ENCODE data around the gene GSG1. TPM values are rescaled to one million over a fixed set of nuclear protein-coding genes. Genes with fewer than 3 reads are reported as not detected.

The GSG1 gene
- total and polyA plus RNA-seq, 8 donors = not detected

- intact Hi-C loops (cut with DNase I; ENCODE audit: low total_unique reads) = no loop called here
- no peaks in the 10 kb centered on the region for H3K9me3 ChIP-seq
- TF ChIP-seq POLR2AphosphoS5 (IDR thresholded peaks at IDR 0.05) (no peak), CTCF (IDR thresholded peaks at IDR 0.05) (no peak), POLR2A (IDR thresholded peaks at IDR 0.05) (no peak), EP300 (IDR thresholded peaks at IDR 0.05) (no peak)
- no peak overlapping the region for H3K4me3 ChIP-seq
- no peaks in the 10 kb centered on the region for H3K27me3 ChIP-seq
- H3K27ac ChIP-seq = no peak overlapping the region
- peaks cover 4 to 67% (median 38%) of the 10 kb centered on the region in 4 donors for H3K36me3 ChIP-seq
- no peaks in the 10 kb centered on the region for H3K4me1 ChIP-seq
- no peak for DNase-seq
Measured at GRCh38 chr12:13075118-13075480, 28.4 kb downstream of the GSG1 start.

GRCh38 chr12:13074396-13075117 lies 28.9 kb downstream of the GSG1 start:
- no peak overlapping the region for H3K4me3 ChIP-seq
- intact Hi-C loops (cut with DNase I; ENCODE audit: low total_unique reads) = no loop called here
- H3K36me3 ChIP-seq = peaks cover 4 to 62% (median 39%) of the 10 kb centered on the region in 4 donors
- no peaks in the 10 kb centered on the region for H3K9me3 ChIP-seq
- H3K27ac ChIP-seq = no peak overlapping the region
- no peaks in the 10 kb centered on the region for H3K27me3 ChIP-seq
- no peaks in the 10 kb centered on the region for H3K4me1 ChIP-seq
- no peak for TF ChIP-seq EP300 (IDR thresholded peaks at IDR 0.05)
- no peak for TF ChIP-seq POLR2A (IDR thresholded peaks at IDR 0.05)
- WGBS, 5 donors = 87 to 93% (median 89%) methylated on average over 3 of the region's 3 CpGs
- no peak for DNase-seq

- Histone ChIP-seq H3K36me3 (peaks cover 4 to 72% (median 51%) of the 10 kb centered on the region in 4 donors), H3K4me3 (no peak overlapping the region), H3K4me1 (no peaks in the 10 kb centered on the region), H3K27me3 (no peaks in the 10 kb centered on the region), H3K27ac (no peak overlapping the region), H3K9me3 (no peaks in the 10 kb centered on the region)
- 54 to 73% (median 68%) methylated on average over 3 of the region's 3 CpGs for WGBS, 5 donors
- no peak for DNase-seq
- intact Hi-C loops (cut with DNase I; ENCODE audit: low total_unique reads) = no loop called here
- TF ChIP-seq EP300 (IDR thresholded peaks at IDR 0.05) (no peak), POLR2A (IDR thresholded peaks at IDR 0.05) (no peak), CTCF (IDR thresholded peaks at IDR 0.05) (no peak), POLR2AphosphoS5 (IDR thresholded peaks at IDR 0.05) (no peak)
Measured at GRCh38 chr12:13073173-13073572, 30.3 kb downstream of the GSG1 start.

- TF ChIP-seq CTCF (IDR thresholded peaks at IDR 0.05) (no peak), EP300 (IDR thresholded peaks at IDR 0.05) (no peak), POLR2A (IDR thresholded peaks at IDR 0.05) (no peak), POLR2AphosphoS5 (IDR thresholded peaks at IDR 0.05) (no peak)
- Histone ChIP-seq H3K27me3 (no peaks in the 10 kb centered on the region), H3K27ac (no peak overlapping the region), H3K4me3 (no peak overlapping the region), H3K4me1 (no peaks in the 10 kb centered on the region), H3K36me3 (peaks cover 4 to 83% (median 61%) of the 10 kb centered on the region in 4 donors), H3K9me3 (no peaks in the 10 kb centered on the region)
- DNase-seq = no peak
- intact Hi-C loops (cut with DNase I; ENCODE audit: low total_unique reads) = no loop called here
- 78 to 89% (median 85%) methylated on average over 10 of the region's 10 CpGs for WGBS, 5 donors
Measured at GRCh38 chr12:13071305-13072280, 31.9 kb downstream of the GSG1 start.
